ENCODE measurements around the gene AKNA.

- TF ChIP-seq CTCF (IDR thresholded peaks at IDR 0.05) (no peak), POLR2A (IDR thresholded peaks at IDR 0.05) (no peak)
Measured at GRCh38 chr9:114309096-114309495, 78.7 kb downstream of the AKNA start.
